ENCODE measurements around the gene WBP2NL.
"Not testable (repeated sequence)": the region's sequence is repeated elsewhere in the genome, so short reads cannot be mapped to it uniquely, and the experiment has no call there.

DNA sequence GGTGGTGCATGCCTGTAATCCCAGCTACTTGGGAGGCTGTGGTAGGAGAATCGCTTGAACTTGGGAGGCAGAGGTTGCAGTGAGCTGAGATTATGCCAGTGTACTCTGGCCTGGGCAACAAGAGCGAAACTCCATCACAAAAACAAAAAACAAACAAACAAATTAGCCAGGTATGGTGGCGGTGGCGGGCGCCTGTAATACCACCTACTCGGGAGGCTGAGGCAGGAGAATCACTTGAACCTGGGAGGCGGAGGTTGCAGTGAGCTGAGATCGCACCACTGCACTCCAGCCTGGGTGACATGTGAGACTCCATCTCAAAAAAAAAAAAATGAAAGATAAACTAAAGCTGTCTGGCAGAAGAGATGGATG is 49.7 kb upstream of the WBP2NL start:
- TF ChIP-seq, protein P1, sequence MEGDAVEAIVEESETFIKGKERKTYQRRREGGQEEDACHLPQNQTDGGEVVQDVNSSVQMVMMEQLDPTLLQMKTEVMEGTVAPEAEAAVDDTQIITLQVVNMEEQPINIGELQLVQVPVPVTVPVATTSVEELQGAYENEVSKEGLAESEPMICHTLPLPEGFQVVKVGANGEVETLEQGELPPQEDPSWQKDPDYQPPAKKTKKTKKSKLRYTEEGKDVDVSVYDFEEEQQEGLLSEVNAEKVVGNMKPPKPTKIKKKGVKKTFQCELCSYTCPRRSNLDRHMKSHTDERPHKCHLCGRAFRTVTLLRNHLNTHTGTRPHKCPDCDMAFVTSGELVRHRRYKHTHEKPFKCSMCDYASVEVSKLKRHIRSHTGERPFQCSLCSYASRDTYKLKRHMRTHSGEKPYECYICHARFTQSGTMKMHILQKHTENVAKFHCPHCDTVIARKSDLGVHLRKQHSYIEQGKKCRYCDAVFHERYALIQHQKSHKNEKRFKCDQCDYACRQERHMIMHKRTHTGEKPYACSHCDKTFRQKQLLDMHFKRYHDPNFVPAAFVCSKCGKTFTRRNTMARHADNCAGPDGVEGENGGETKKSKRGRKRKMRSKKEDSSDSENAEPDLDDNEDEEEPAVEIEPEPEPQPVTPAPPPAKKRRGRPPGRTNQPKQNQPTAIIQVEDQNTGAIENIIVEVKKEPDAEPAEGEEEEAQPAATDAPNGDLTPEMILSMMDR (IDR thresholded peaks at IDR 0.05; ENCODE audit: low read length), result not testable (repeated sequence)
- TF ChIP-seq EZH2 (optimal IDR thresholded peaks at IDR 0.05; ENCODE audit: low read depth, low read length); EZH2phosphoT487 (IDR thresholded peaks at IDR 0.05; ENCODE audit: low read length): not testable (repeated sequence)
